Fibroblast of peridontal ligament (primary cell): ENCODE results near the gene CCL8.

Experiments
- DNase-seq: peaks from one replicate; pipeline ENCODE4 v3.0.0-alpha.2; 2010; ENCODE audit errors: extremely low read depth

CCL8 gene

GRCh38 chr17:34313164-34313563, 6.1 kb upstream of the CCL8 start:
- peak; percentile 68 for DNase-seq

GRCh38 chr17:34314279-34314678, 5.0 kb upstream of the CCL8 start:
- DNase-seq: peak; percentile 96

GRCh38 chr17:34318474-34318873, 761 bp upstream of the CCL8 start:
- DNase-seq: no peak

- no peak for DNase-seq
Observed at GRCh38 chr17:34321964-34322363, 2.7 kb downstream of the CCL8 start.

- peak; percentile 40 for DNase-seq
Observed at GRCh38 chr17:34327580-34327979, 8.3 kb downstream of the CCL8 start.

- DNase-seq: no peak
Observed at GRCh38 chr17:34337701-34338100, 18.5 kb downstream of the CCL8 start.

GRCh38 chr17:34339138-34339770, 20.0 kb downstream of the CCL8 start:
- no peak for DNase-seq

- DNase-seq: no peak
Observed at GRCh38 chr17:34341916-34342315, 22.7 kb downstream of the CCL8 start.

GRCh38 chr17:34347063-34347462, 27.8 kb downstream of the CCL8 start:
- DNase-seq: no peak

GRCh38 chr17:34349751-34350150, 30.5 kb downstream of the CCL8 start:
- no peak for DNase-seq

- peak; percentile 5 for DNase-seq
Observed at GRCh38 chr17:34351096-34351495, 31.9 kb downstream of the CCL8 start.

GRCh38 chr17:34352191-34352590, 33.0 kb downstream of the CCL8 start:
- no peak for DNase-seq

- DNase-seq: peak; percentile 49
Observed at GRCh38 chr17:34354637-34355036, 35.4 kb downstream of the CCL8 start.

GRCh38 chr17:34356194-34356593, 37.0 kb downstream of the CCL8 start, which contains the start of gene CCL13:
Gene CCL13 (plus strand): TSS chr17:34356480. CDS start chr17:34356527, 47 bp downstream.
- no peak for DNase-seq

GRCh38 chr17:34357398-34357797, 38.2 kb downstream of the CCL8 start:
- no peak for DNase-seq

GRCh38 chr17:34358631-34359030, 39.4 kb downstream of the CCL8 start:
- no peak for DNase-seq

GRCh38 chr17:34360601-34361270, 41.5 kb downstream of the CCL8 start:
- DNase-seq: no peak

- peak; percentile 81 for DNase-seq
Observed at GRCh38 chr17:34361478-34362061, 42.3 kb downstream of the CCL8 start.

- no peak for DNase-seq
Observed at GRCh38 chr17:34363183-34363661, 44.0 kb downstream of the CCL8 start, which contains the start of gene CCL1. Gene CCL1 (minus strand): TSS chr17:34363233. CDS start chr17:34363161, 72 bp downstream.

GRCh38 chr17:34364751-34365150, 45.5 kb downstream of the CCL8 start:
- no peak for DNase-seq

- no peak for DNase-seq
Observed at GRCh38 chr17:34365340-34365739, 46.1 kb downstream of the CCL8 start.

GRCh38 chr17:34366010-34366409, 46.8 kb downstream of the CCL8 start:
- no peak for DNase-seq
